HepG2 (cell line): ENCODE data around the gene PRSS33. TPM values are rescaled to one million over a fixed set of nuclear protein-coding genes. Genes with fewer than 3 reads are reported as not detected.
A peak's percentile ranks its signal among the peaks of the same experiment; 100 is the strongest.

Source experiments
- ATAC-seq: fragments of 200-7000 bp; cut with Tn5 transposase; 3 replicates; pipeline ENCODE4 v1.9.1; 2020; ENCODE audit warnings: mild to moderate bottlenecking, moderate library complexity
- BruUV-seq: library from RNA; stranded (reverse); fragments of 400-500 nt; replicated peaks from 2 replicates; lab custom pipeline; 2021; lab: Mats Ljungman, UMichigan
- CTCF ChIA-PET: fragments of 300-600 bp; formaldehyde crosslinking; extraction: SDS; loops from one replicate; lab custom pipeline; 2021; ENCODE audit warnings: low total read pairs, inconsistent platforms, low intra/inter-chr PET ratio; lab: Yijun Ruan, JAX
- POLR2A ChIA-PET: fragments of 350-600 bp; sonication (Branson Sonifier 250); formaldehyde crosslinking; loops from one replicate; lab custom pipeline; 2020; ENCODE audit warnings: antibody characterized with exemption, inconsistent platforms; lab: Yijun Ruan, JAX
- DNase-seq: peaks from one replicate; pipeline ENCODE4 v3.0.0-alpha.2; 2015; ENCODE audit warnings: low spot score
- FAIRE-seq: peaks from 3 replicates; lab custom pipeline; 2011; peaks lifted over from hg19 to GRCh38; lab: Jason Lieb, UNC
- H2AFZ ChIP-seq: one replicate; pipeline ENCODE4 v1.6.1; 2011; ENCODE audit warnings: low read length, inconsistent platforms
- H3K27ac ChIP-seq: fragments of 300-600 bp; 3 replicates; pipeline ENCODE4 v1.8.0; 2011; ENCODE audit warnings: mixed run types, mild to moderate bottlenecking, mixed read lengths, low read length, inconsistent platforms; ENCODE audit not compliant: insufficient read depth; ENCODE audit errors: extremely low read length
- H3K27me3 ChIP-seq, 2 experiments: fragments of 200-600 bp in 1 of 2; 2 replicates in 1 of 2; 3 replicates in 1 of 2; pipeline versions ENCODE4 v1.6.0 to v1.8.0; 2011; ENCODE audit warnings: low read length in 2 of 2, mild to moderate bottlenecking in 2 of 2, moderate library complexity in 2 of 2, inconsistent platforms in 1 of 2; ENCODE audit not compliant: insufficient read depth in 2 of 2, control insufficient read depth in 1 of 2
- H3K36me3 ChIP-seq, 2 experiments: fragments of 200-600 bp in 1 of 2; replicated peaks in 1 of 2; 2 replicates in 1 of 2; 3 replicates in 1 of 2; pipeline versions ENCODE4 v1.5.1 to v1.8.0; 2011; ENCODE audit warnings: low read length in 2 of 2, inconsistent platforms in 1 of 2; ENCODE audit not compliant: insufficient read depth in 2 of 2, control insufficient read depth in 1 of 2
- H3K4me1 ChIP-seq: 2 replicates; pipeline ENCODE4 v1.5.1; 2012; ENCODE audit warnings: low read length, inconsistent platforms; ENCODE audit not compliant: insufficient read depth
- H3K4me2 ChIP-seq: 2 replicates; pipeline ENCODE4 v1.6.0; 2011; ENCODE audit warnings: low read depth, low read length, inconsistent platforms
- H3K4me3 ChIP-seq, 3 experiments: fragments of 200-600 bp in 1 of 3; sonication (generic), shearing (Covaris generic) in 1 of 3; replicated peaks in 1 of 3; 2 replicates each; pipeline ENCODE4 v1.5.1; 2011 to 2016; ENCODE audit warnings: low read length in 3 of 3, inconsistent platforms in 2 of 3, low read depth in 2 of 3, mild to moderate bottlenecking in 2 of 3, control low read depth in 1 of 3, mixed read lengths in 1 of 3; ENCODE audit not compliant: insufficient read depth in 1 of 3
- H3K79me2 ChIP-seq: one replicate; pipeline ENCODE4 v1.6.1; 2011; ENCODE audit warnings: low read length, inconsistent platforms; ENCODE audit not compliant: insufficient read depth
- H3K9ac ChIP-seq: 2 replicates; pipeline ENCODE4 v1.6.0; 2011; ENCODE audit warnings: mild to moderate bottlenecking, low read depth, low read length, inconsistent platforms; ENCODE audit not compliant: insufficient read depth
- H3K9me3 ChIP-seq: 2 replicates; pipeline ENCODE4 v1.5.1; 2012; ENCODE audit warnings: mild to moderate bottlenecking, low read length
- H4K20me1 ChIP-seq: 2 replicates; pipeline ENCODE4 v1.6.0; 2011; ENCODE audit warnings: inconsistent platforms, mild to moderate bottlenecking, low read length, moderate library complexity; ENCODE audit not compliant: insufficient read depth
- DNMT1 ChIP-seq: sonication (generic); formaldehyde crosslinking; IDR thresholded peaks from 2 replicates; pipeline ENCODE4 v1.5.1; 2020; ENCODE audit warnings: mild to moderate bottlenecking, missing genetic modification reagents
- E2F5 ChIP-seq: sonication (generic); formaldehyde crosslinking; conservative IDR thresholded peaks from 2 replicates; pipeline ENCODE4 v1.4.0; 2020; ENCODE audit warnings: missing genetic modification reagents
- HMGA1 ChIP-seq: sonication (generic); formaldehyde crosslinking; conservative IDR thresholded peaks from 2 replicates; pipeline ENCODE4 v1.4.0; 2020; ENCODE audit warnings: missing genetic modification reagents
- MNT ChIP-seq: fragments of 450-650 bp; IDR thresholded peaks from 2 replicates; pipeline ENCODE4 v1.6.1; 2016
- MTA1 ChIP-seq: sonication (generic); formaldehyde crosslinking; IDR thresholded peaks from 2 replicates; pipeline ENCODE4 v1.4.0; 2020; ENCODE audit warnings: missing genetic modification reagents, mild to moderate bottlenecking, borderline replicate concordance
- RAD21 ChIP-seq: fragments of 450-650 bp; formaldehyde crosslinking; IDR thresholded peaks from 2 replicates; pipeline ENCODE4 v1.5.0; 2020; ENCODE audit warnings: mild to moderate bottlenecking
- RXRB ChIP-seq: IDR thresholded peaks from 2 replicates; pipeline ENCODE4 v1.6.1; 2016; ENCODE audit warnings: borderline replicate concordance, missing genetic modification reagents, missing compliant biosample characterization
- SP1 ChIP-seq, 2 experiments: fragments of 450-650 bp in 1 of 2; sonication (generic) in 1 of 2; formaldehyde crosslinking in 1 of 2; IDR thresholded peaks; 2 replicates each; pipeline versions ENCODE4 v1.4.0 to v1.6.1; 2016 to 2020; ENCODE audit warnings: missing genetic modification reagents in 1 of 2
- ZBTB20 ChIP-seq: sonication (generic); formaldehyde crosslinking; IDR thresholded peaks from 2 replicates; pipeline ENCODE4 v1.8.1; 2023; ENCODE audit warnings: missing genetic modification reagents, low read depth, mild to moderate bottlenecking, borderline replicate concordance
- ZNF343 ChIP-seq: sonication (generic); formaldehyde crosslinking; IDR thresholded peaks from 2 replicates; pipeline ENCODE4 v1.4.0; 2020; ENCODE audit warnings: mild to moderate bottlenecking, missing genetic modification reagents
- ZNF468 ChIP-seq: sonication (generic); formaldehyde crosslinking; IDR thresholded peaks from 2 replicates; pipeline ENCODE4 v1.8.0; 2022; ENCODE audit warnings: mild to moderate bottlenecking, moderate library complexity, missing genetic modification reagents
- ZNF619 ChIP-seq: sonication (generic); formaldehyde crosslinking; IDR thresholded peaks from 2 replicates; pipeline ENCODE4 v1.4.0; 2020; ENCODE audit warnings: mild to moderate bottlenecking, missing genetic modification reagents
- ZNF878 ChIP-seq: sonication (generic); formaldehyde crosslinking; IDR thresholded peaks from 2 replicates; pipeline ENCODE4 v1.8.1; 2023; ENCODE audit warnings: mild to moderate bottlenecking, missing genetic modification reagents, moderate library complexity
- ZXDC ChIP-seq: sonication (generic); formaldehyde crosslinking; IDR thresholded peaks from 2 replicates; pipeline ENCODE4 v1.5.0; 2020; ENCODE audit warnings: mild to moderate bottlenecking, missing genetic modification reagents
- WGBS: methylation state at CpG from one replicate; pipeline ENCODE4 v1.1.6; 2017; ENCODE audit warnings: low lambda C conversion rate; 5-methylcytosine and 5-hydroxymethylcytosine counted together
- in situ Hi-C: cut with HindIII; loops from 2 replicates; pipeline ENCODE4 v1.10.0; 2017; ENCODE audit warnings: low pct_unique_long_range_greater_than_20kb; ENCODE audit not compliant: extremely low pct_ligation_motif_present
- intact Hi-C: fragments of 100-400 bp; cut with micrococcal nuclease; formaldehyde crosslinking; loops from one replicate; pipeline ENCODE4 v1.10.0; 2022; ENCODE audit not compliant: unreplicated experiment
- polyA plus RNA-seq, 8 experiments: library from polyadenylated mRNA; depleted of rRNA in 3 of 8; stranded (reverse) in 7 of 8; unstranded in 1 of 8; fragments of >200 nt; fragmentation: Illumina TruSeq in 4 of 8; extraction: Trizol in 4 of 8; gene quantifications; 2 replicates each; pipeline versions ENCODE4 v1.2.1 to v1.2.3, GENCODE V29; 2011 to 2016; ENCODE audit warnings: low read depth in 4 of 8, missing spikeins in 1 of 8, mixed read lengths in 1 of 8; ENCODE audit not compliant: insufficient read depth in 1 of 8
- total RNA-seq, 5 experiments: library from RNA; depleted of rRNA; stranded (reverse); fragments of >200 nt; fragmentation: Illumina TruSeq; extraction: Trizol; gene quantifications; 2 replicates each; pipeline ENCODE4 v1.2.3, GENCODE V29; 2016; ENCODE audit warnings: low read depth in 1 of 5

Gene PRSS33
- total and polyA plus RNA-seq, 2 of the 13 experiments (the other 11 are each of a cell fraction or from before 2014, with no cell fraction given) = not detected

- H4K20me1 ChIP-seq = no peaks in the 10 kb centered on the region
- FAIRE-seq = no peak
- intact Hi-C loops = no loop called here
- 11% methylated on average over 4 of the region's 5 CpGs for WGBS
- no peak overlapping the region for H3K4me3 ChIP-seq
- peaks cover 4% of the 10 kb centered on the region; the same call in 1 of the 2 replicates for H3K9me3 ChIP-seq
- no peak overlapping the region for H3K27ac ChIP-seq
- DNase-seq = no peak
- peaks cover 7% of the 10 kb centered on the region; the same call in 1 of the 2 replicates for H3K4me1 ChIP-seq
- BruUV-seq = no TSS peak
- no peaks in the 10 kb centered on the region for H3K36me3 ChIP-seq
- peaks cover 1 to 43% of the 10 kb centered on the region in 2 experiments; a peak in 4 of 5 replicates for H3K27me3 ChIP-seq
- no peak for ATAC-seq
- ChIA-PET CTCF (no interaction called here), POLR2A (no interaction called here)
- H2AFZ ChIP-seq = no peak overlapping the region
- in situ Hi-C loops = no loop called here
- TF ChIP-seq E2F5 (CRISPR knock-in tag) (no peak), ZNF878 (CRISPR knock-in tag) (no peak), DNMT1 (no peak), ZBTB20 (CRISPR knock-in tag) (no peak), RAD21 (no peak)
- no peak overlapping the region for H3K4me2 ChIP-seq
- H3K79me2 ChIP-seq = no peaks in the 10 kb centered on the region
- no peak overlapping the region for H3K9ac ChIP-seq
Measured at GRCh38 chr16:2806286-2806685, 18.9 kb upstream of the PRSS33 start.

- FAIRE-seq = no peak
- Histone ChIP-seq H3K9ac (no peak overlapping the region), H3K27me3 (peaks cover 0 to 33% of the 10 kb centered on the region in 2 experiments; a peak in 3 of 5 replicates), H4K20me1 (no peaks in the 10 kb centered on the region), H3K9me3 (peaks cover 4% of the 10 kb centered on the region; the same call in 1 of the 2 replicates), H3K27ac (no peak overlapping the region), H3K4me3 (no peak overlapping the region), H3K36me3 (no peaks in the 10 kb centered on the region), H3K79me2 (no peaks in the 10 kb centered on the region), H2AFZ (no peak overlapping the region), H3K4me1 (peaks cover 12% of the 10 kb centered on the region), H3K4me2 (no peak overlapping the region)
- no CpG with 5 or more reads among the region's 4 CpGs for WGBS
- in situ Hi-C loops = no loop called here
- POLR2A ChIA-PET = no interaction called here
- intact Hi-C loops = no loop called here
- ATAC-seq = peak; percentile 58; the same call in 2 of the 3 replicates
- CTCF ChIA-PET = no interaction called here
- DNase-seq = no peak
- no TSS peak for BruUV-seq
- TF ChIP-seq ZXDC (CRISPR knock-in tag) (no peak), ZNF343 (CRISPR knock-in tag) (no peak), RXRB (CRISPR knock-in tag) (no peak), SP1 (IDR thresholded peaks at IDR 0.05) (no peak), SP1 (CRISPR knock-in tag; IDR thresholded peaks at IDR 0.05) (no peak), ZNF468 (no peak), MTA1 (CRISPR knock-in tag) (no peak), MNT (no peak), ZNF619 (CRISPR knock-in tag) (no peak), HMGA1 (CRISPR knock-in tag) (no peak), RAD21 (no peak)
Measured at GRCh38 chr16:2804728-2805127, 17.4 kb upstream of the PRSS33 start.
